ENCODE data around the gene B3GALT5. TPM values are rescaled to one million over a fixed set of nuclear protein-coding genes. Genes with fewer than 3 reads are reported as not detected.

Gene B3GALT5
- total and polyA plus RNA-seq, 2 of the 4 experiments (the other 2 are of a cell fraction) = 0.05 to 0.18 TPM

GRCh38 chr21:39631842-39632562, 19.3 kb downstream of the B3GALT5 start:
- no peak overlapping the region for H4K91ac ChIP-seq (ENCODE audit: insufficient read depth, low read depth, low read length)
- H4K20me1 ChIP-seq (ENCODE audit: insufficient read depth, low read length) = no peaks in the 10 kb centered on the region
- H4K5ac ChIP-seq (ENCODE audit: low read depth, low read length) = no peak overlapping the region
- H3K56ac ChIP-seq (ENCODE audit: extremely low read depth, insufficient read depth, low read length) = no peak overlapping the region
- peaks cover 8% of the 10 kb centered on the region; the same call in 1 of the 2 replicates for H3K9me1 ChIP-seq (ENCODE audit: insufficient read depth, low read length)
- peaks cover 2% of the 10 kb centered on the region; the same call in 1 of the 2 replicates for H3K9me3 ChIP-seq (ENCODE audit: control insufficient read depth, insufficient read depth, low read length)
- CTCF ChIA-PET = interaction anchor here (0.8 kb wide), 1 partner anchor 15 kb away, joined by 3 read pairs; no protein-coding TSS in a partner anchor
- H2BK5ac ChIP-seq (ENCODE audit: low read depth, low read length, poor library complexity, severe bottlenecking) = no peak overlapping the region
- intact Hi-C loops (cut with micrococcal nuclease) = no loop called here
- no peak overlapping the region for H3K23ac ChIP-seq (ENCODE audit: low read depth, low read length)
- no peak overlapping the region for H3K14ac ChIP-seq (replicated peaks; ENCODE audit: low read depth, low read length)
- H3K9ac ChIP-seq (ENCODE audit: low read depth, low read length) = no peak overlapping the region
- peaks cover 11% of the 10 kb centered on the region; the same call in 1 of the 2 replicates for H3K4me1 ChIP-seq (ENCODE audit: control insufficient read depth, insufficient read depth, low read length)
- POLR2A ChIA-PET (ENCODE audit: unreplicated experiment) = no interaction called here
- no peaks in the 10 kb centered on the region for H3K36me3 ChIP-seq (ENCODE audit: control insufficient read depth, insufficient read depth, low read length)
- H4K8ac ChIP-seq (ENCODE audit: low read depth in 2 of 2, low read length in 2 of 2) = no peak overlapping the region
- no peak overlapping the region for H3K4me3 ChIP-seq (ENCODE audit: insufficient read depth, low read depth, low read length)
- no peak overlapping the region for H3K18ac ChIP-seq (ENCODE audit: low read depth, low read length)
- H2AK5ac ChIP-seq (ENCODE audit: low read depth, low read length) = no peak overlapping the region; the same call in 1 of the 2 replicates
- no peak overlapping the region for H3K27ac ChIP-seq (ENCODE audit: insufficient read depth, low read length)
- no peak overlapping the region for H2BK20ac ChIP-seq (ENCODE audit: low read depth, low read length)
- ATAC-seq (ENCODE audit: low read depth) = no peak
- no peak overlapping the region for H3K4me2 ChIP-seq (ENCODE audit: low read depth, low read length)
- no peak for TF ChIP-seq CEBPB (IDR thresholded peaks at IDR 0.05; ENCODE audit: low read depth, low read length)
- TF ChIP-seq RFX5 (IDR thresholded peaks at IDR 0.05; ENCODE audit: low read depth, low read length) = no peak
- TF ChIP-seq RAD21 (IDR thresholded peaks at IDR 0.05; ENCODE audit: low read length) = no peak
- TF ChIP-seq POLR2A (IDR thresholded peaks at IDR 0.05; ENCODE audit: low read depth, low read length) = no peak
- no peak for TF ChIP-seq BHLHE40 (IDR thresholded peaks at IDR 0.05; ENCODE audit: low read depth, low read length)
- TF ChIP-seq CHD1 (IDR thresholded peaks at IDR 0.05; ENCODE audit: low read depth, low read length) = no peak
- no peak for TF ChIP-seq RCOR1 (IDR thresholded peaks at IDR 0.05; ENCODE audit: insufficient replicate concordance, low read length)
- no peak for TF ChIP-seq CTCF (conservative IDR thresholded peaks at IDR 0.05; ENCODE audit: low read depth, low read length)
- no peak for TF ChIP-seq MAFK (IDR thresholded peaks at IDR 0.05; ENCODE audit: low read depth, low read length)
- no peak for TF ChIP-seq ELK1 (IDR thresholded peaks at IDR 0.05; ENCODE audit: borderline replicate concordance, low read depth, low read length)
- no peak for TF ChIP-seq SMC3 (IDR thresholded peaks at IDR 0.05; ENCODE audit: low read depth, low read length)
- TF ChIP-seq NFE2L2 (IDR thresholded peaks at IDR 0.05; ENCODE audit: low read depth, low read length) = no peak
- TF ChIP-seq USF2 (IDR thresholded peaks at IDR 0.05; ENCODE audit: low read depth, low read length) = no peak
- TF ChIP-seq MAZ (IDR thresholded peaks at IDR 0.05; ENCODE audit: borderline replicate concordance, low read depth, low read length) = no peak
- 75% methylated on average over 4 of the region's 10 CpGs; no CpG with 5 or more reads in 1 of the 2 experiments for WGBS, 2 experiments (ENCODE audit: extremely low coverage in 2 of 2, insufficient read length in 1 of 2)
- H3K27me3 ChIP-seq (ENCODE audit: control insufficient read depth, insufficient read depth, low read length) = no peaks in the 10 kb centered on the region
- dilution Hi-C loops (cut with HindIII; ENCODE audit: low sequenced_read_pairs, unreplicated experiment) = no loop called here
- no peak for DNase-seq
- no peak overlapping the region for H2BK120ac ChIP-seq (ENCODE audit: low read depth, low read length)
- H3K79me1 ChIP-seq (ENCODE audit: low read depth in 1 of 2, low read length in 2 of 2) = no peaks in the 10 kb centered on the region
- in situ Hi-C loops (cut with MboI; ENCODE audit: low sequenced_read_pairs) = no loop called here
- no peak overlapping the region for H3K4ac ChIP-seq (ENCODE audit: low read depth, low read length)
- BruUV-seq (replicated peaks) = no TSS peak
- no peak overlapping the region for H2AK9ac ChIP-seq (replicated peaks; ENCODE audit: low read depth, low read length, poor library complexity)
- no peak overlapping the region for H2AFZ ChIP-seq (replicated peaks; ENCODE audit: low read length, poor library complexity)
- no peak overlapping the region for H2BK15ac ChIP-seq (ENCODE audit: low read depth, low read length)
